DMS114 treated with DMSO at 0.1 percent for 48 hours (cell line): ENCODE measurements around the gene DYRK4.
"Not testable (repeated sequence)": the region's sequence is repeated elsewhere in the genome, so short reads cannot be mapped to it uniquely, and the experiment has no call there.

Source experiments
- DNase-seq: peaks from one replicate; lab custom pipeline; 2025; ENCODE audit not compliant: unreplicated experiment; lab: John Stamatoyannopoulos, UW

DYRK4 gene, protein sequence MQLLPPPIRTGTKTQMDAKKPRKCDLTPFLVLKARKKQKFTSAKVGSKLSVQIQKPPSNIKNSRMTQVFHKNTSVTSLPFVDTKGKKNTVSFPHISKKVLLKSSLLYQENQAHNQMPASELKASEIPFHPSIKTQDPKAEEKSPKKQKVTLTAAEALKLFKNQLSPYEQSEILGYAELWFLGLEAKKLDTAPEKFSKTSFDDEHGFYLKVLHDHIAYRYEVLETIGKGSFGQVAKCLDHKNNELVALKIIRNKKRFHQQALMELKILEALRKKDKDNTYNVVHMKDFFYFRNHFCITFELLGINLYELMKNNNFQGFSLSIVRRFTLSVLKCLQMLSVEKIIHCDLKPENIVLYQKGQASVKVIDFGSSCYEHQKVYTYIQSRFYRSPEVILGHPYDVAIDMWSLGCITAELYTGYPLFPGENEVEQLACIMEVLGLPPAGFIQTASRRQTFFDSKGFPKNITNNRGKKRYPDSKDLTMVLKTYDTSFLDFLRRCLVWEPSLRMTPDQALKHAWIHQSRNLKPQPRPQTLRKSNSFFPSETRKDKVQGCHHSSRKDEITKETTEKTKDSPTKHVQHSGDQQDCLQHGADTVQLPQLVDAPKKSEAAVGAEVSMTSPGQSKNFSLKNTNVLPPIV

GRCh38 chr12:4562034-4562657 is at the start of gene DYRK4:
Gene DYRK4 (plus strand): TSS chr12:4562208. CDS start chr12:4562246, 38 bp downstream.
- DNase-seq: peak; percentile 35

DNA sequence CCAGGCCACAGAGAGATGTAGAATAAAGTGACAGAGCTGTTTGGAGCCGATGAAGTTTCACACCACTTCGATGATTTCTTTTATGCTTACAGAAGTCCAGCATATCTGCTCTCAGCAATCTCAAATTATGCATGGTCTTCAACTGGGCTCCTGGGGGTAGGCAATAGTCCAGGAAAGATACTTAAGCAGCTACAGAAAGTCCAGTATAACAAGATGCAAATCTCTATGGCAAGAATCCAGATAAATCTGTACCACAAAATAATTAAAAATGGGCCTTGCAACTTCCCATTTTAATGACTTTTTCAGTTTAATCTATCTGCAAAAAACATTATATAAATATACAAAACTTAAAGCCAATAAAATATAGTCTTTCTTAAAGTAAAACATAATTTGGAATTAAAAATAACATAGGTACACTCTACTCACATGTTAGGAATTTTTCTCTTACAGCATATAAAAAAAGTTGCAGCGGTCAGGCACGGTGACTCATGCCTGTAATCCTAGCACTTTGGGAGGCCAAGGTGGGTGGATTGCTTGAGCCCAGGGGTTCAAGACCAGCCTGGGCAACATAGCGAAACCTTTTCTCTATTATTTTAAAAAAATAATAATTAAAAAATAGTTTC is 43.8 kb upstream of the DYRK4 start:
- no peak for DNase-seq

DNA sequence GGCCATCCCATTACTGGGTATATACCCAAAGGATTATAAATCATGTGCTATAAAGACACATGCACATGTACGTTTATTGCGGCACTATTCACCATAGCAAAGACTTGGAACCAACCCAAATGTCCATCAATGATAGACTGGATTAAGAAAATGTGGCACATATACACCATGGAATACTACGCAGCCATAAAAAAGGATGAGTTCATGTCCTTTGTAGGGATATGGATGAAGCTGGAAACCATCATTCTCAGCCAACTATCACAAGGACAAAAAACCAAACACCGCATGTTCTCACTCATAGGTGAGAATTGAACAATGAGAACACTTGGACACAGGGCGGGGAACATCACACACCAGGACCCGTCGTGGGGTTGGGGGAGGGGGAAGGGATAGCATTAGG is 38.6 kb upstream of the DYRK4 start:
- not testable (repeated sequence) for DNase-seq

DNA sequence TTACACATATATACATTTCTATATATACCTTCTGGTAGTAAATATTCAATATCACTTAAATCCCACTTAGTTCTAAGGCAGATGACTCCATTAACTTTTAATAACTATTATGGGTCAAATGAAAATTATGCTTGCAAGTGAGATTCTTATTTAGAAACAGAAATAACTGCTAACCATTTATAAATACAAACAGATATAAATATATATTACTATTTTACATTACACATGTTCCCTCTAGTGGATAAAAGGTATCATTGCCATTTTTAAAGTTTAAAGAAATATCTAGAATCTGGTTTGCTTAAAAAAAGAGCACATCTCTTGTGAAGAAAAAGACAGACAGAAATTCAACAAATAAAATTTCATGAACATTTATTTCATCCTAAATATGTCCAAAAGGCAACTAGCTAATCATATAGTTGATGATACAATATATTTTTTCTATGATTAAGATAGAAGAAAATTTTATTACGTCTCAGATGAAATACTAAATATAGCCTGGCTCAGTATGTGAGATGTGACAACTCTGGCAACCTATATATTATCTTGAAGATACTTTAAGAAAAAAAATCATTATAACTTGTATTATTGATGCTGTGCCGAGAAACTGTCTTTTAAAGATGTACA is 35.0 kb upstream of the DYRK4 start:
- DNase-seq: peak; percentile 37

DNA sequence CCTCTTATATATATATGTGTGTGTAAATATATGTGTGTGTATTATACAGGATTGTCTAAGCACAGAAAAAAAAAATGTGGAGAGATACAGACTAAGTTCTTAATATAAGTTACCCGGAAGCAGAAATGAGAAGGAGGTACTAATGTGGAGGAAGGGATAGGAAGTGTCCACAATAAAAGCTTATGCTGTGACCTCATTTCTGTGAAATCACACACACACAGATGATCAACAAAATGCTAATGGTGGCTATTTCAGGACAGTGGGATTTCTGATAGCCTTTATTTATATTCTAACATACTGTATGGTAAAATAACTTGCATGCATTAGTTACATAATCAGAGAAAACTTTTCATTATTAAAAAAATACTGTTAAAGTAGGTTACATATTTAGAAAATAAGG is 31.8 kb upstream of the DYRK4 start:
- no peak for DNase-seq

DNA sequence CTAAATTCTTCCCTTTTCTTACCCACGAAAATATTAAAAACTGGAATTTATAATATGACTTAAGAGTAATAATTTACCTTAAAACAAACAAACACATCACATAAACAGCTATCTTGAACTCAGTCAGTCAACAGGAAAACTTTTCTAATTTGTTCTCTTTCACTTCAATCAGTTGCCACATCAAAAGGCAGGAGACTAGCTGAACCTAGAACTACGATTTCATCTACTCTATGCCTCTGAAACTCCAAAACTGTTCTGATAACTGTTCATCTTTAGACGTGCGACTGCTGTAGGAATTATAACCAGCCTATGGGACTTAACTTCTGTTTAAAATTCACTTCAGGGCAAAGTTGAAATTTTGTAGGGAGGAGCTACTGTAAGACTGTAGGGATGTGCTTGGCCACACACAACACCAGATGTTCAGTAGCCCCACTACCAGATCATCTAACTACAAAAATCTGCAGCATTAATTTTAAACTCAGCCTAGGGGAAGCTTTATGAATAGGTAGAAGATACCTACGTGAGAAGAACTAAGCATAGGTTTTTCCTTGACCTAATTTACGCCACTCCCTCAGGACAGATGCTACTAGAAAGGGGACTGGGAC is 30.9 kb upstream of the DYRK4 start:
- DNase-seq: no peak

GRCh38 chr12:4535092-4535491 is 26.9 kb upstream of the DYRK4 start:
- DNase-seq: no peak

- DNase-seq: no peak
These were observed 26.1 kb upstream of the DYRK4 start for GRCh38 chr12:4535871-4536270.

- DNase-seq: peak; percentile 95
These were observed 23.5 kb upstream of the DYRK4 start, which contains the start of gene RAD51AP1 for GRCh38 chr12:4538207-4539160. Gene RAD51AP1 (plus strand): TSS chr12:4538890. CDS start chr12:4538940, 50 bp downstream.

DNA sequence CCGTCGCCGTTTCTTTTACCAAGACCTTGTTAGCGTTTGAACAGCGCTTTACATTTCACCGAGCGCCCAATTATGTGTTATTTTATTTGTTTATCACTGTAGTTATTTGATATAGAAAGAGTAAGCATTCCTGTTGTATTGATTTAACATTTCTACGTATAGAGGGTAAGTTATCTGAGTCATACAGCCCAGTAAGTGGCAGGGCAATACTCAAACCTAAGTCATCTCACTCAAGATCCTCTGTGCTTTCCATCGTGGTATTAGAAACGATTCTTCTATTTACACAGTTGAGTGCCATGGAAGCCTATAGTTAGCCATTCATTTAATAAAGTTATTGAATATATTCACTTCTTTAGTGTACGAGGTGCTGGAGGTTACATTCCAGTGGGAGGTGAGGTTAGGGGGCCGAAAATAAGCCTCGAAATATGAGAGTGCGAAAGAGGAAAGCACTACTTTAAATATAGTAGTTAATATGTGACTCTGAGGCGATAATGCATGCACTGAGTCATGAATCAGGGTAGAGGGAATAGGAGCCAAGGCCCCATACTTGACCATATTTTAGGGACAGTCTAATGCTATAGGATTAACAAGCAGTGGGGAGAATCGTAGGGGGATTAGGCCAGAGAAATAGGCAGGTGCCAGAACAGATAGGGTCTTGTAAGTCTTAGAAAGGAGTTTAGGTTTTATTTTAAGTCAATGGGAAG is 22.7 kb upstream of the DYRK4 start:
- DNase-seq: no peak

GRCh38 chr12:4540170-4540569 is 21.8 kb upstream of the DYRK4 start:
- no peak for DNase-seq

DNA sequence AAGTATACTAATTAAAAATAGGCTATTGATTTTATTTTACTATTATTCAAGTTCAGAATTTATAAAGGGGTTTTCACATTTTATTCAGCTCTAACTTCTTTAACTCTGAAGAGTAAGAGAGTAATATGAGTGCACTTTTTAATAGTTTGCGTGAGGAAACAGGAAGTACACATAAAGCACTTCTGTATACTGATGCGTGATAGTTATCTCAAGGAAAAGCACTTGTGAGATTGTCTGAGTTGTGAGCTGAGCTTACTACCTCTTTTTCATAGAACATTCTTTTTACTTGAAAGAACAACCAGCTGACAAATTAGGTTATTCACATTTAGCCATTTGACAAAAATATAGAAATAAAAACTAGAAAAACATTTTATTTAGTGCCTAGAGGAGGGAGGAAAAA is 21.4 kb upstream of the DYRK4 start:
- no peak for DNase-seq

DNA sequence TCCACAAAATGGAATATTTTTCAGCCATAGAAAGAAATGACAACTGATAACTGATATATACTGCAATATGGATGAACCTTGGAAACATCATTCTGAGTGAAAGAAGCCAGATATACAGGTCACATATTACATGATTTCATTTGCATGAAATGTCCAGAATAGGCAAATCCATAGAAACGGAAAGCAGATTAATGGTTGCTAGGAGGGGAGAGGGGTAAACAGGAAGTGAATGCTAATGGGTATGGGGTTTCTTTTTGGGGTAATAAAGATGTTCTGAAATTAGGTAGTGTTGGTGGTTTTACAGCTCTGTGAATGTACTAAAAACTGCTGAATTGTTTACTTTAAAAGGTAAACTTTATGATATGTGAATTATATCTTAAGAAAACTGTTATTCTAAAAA is 16.8 kb upstream of the DYRK4 start:
- no peak for DNase-seq

GRCh38 chr12:4552191-4552590 is 9.8 kb upstream of the DYRK4 start:
- no peak for DNase-seq

- no peak for DNase-seq
These were observed 8.1 kb upstream of the DYRK4 start for GRCh38 chr12:4553943-4554342.

DNA sequence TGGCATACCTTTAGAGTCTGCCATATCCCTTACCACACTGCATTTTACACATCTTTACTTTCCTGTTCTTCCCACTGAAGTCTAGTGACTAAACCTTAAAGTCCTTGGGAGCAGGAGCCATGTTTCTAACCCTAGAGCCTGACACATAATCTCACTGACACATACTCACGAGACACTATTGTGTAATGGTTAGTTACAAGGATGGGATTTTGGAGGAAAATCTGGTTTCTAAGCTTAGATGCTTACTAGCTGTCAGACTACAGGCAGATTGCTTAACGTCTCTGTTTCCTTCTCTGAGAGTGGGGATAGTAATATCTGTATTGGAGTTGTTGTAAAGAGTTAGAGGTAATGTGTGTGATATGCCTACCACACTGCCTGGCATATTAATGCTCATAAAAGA is 6.2 kb upstream of the DYRK4 start:
- DNase-seq: no peak

DNA sequence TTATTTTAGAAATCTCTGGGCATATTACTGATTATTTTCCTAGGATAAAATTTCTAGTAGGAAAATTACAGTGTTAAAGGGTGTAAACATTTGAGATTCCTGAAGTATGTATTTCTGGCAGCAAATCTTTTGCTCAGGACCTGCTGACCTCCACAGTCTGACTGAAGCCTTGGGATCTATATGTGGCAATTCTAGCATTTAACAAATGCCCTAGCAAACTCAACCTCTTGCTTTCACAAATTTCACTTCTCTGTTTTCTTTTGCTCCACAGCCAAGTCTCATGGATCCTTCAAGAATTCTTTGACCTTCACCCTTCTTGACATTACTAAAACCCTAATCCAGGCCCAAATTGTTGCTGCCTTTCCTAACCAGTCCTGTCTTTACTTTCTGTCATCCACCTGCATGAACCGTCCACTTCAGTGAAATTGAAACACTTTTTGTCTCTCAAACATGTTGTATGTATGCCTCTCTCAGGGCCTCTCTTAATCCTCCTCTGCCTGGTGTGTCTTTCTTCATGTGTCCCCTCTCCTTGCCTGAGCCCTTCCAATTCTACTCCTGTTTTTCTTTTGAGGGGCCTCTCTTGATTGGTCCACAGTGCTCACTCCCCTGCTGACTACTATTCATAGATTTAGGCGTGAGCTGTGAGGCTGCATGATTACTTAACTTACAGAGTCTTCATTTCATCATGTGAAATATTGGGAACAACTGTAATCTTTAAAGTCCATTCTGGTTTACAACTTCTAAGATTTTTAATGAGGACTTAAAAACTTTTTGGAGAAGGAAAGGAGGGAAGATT is 5.1 kb upstream of the DYRK4 start:
- no peak for DNase-seq

DNA sequence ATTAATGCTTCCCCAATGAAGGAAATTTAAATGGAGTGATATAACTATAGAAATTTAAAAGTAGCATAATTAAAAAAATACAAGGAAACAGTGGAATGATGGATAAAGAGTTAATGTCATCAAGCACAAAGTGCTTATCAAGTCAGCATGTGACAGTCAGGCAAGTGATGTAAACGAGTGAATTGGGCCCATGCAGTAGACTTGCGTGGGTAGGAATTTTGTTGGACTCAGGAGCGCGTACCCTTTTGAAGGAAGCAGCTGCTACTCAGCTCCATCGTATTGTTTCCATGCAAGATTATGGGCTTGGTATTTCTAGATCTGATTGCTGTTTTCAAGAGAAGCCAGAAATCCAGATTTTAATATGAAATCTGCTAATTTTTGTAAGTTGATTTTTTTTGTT is 4.4 kb upstream of the DYRK4 start:
- DNase-seq: no peak
